D341Med (cell line): ENCODE data around the gene ATXN10.
A peak's percentile ranks its signal among the peaks of the same experiment; 100 is the strongest.
"Not testable (repeated sequence)": the region's sequence is repeated elsewhere in the genome, so short reads cannot be mapped to it uniquely, and the experiment has no call there.

Experiments used
- DNase-seq: peaks from one replicate; pipeline ENCODE4 v3.0.0; 2012; ENCODE audit warnings: low spot score

ATXN10 gene

DNA sequence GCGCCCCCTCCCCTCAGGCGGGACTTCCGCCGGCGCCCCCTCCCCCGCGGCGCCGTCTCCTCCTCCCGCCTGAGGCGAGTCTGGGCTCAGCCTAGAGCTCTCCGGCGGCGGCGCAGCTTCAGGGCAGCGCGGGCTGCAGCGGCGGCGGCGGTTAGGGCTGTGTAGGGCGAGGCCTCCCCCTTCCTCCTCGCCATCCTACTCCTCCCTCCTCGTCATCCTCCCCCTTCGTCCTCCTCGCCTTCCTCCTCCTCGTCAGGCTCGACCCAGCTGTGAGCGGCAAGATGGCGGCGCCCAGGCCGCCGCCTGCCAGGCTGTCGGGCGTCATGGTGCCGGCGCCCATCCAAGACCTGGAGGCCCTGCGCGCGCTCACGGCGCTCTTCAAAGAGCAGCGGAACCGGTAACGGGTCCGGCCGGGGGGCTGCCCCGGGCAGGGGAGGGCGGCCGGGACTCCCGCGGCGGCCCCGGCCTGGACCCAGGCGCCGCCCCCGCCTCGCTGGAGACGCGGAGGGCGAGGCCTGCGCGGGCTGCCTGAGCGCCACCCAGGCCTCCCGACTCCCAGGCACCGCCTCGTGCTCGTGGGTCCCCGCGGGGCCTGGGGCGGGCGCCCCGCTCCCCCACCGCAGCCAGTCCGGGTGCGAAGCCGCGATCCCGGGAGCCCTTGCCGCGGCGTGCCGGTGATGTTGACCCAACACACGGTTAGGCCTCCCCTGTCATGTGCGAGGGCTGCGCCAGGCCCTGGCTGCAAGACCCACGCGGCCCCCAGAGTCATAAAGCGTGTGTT, at the start of gene ATXN10:
Gene ATXN10, plus strand, starts transcription at position 52 of the 781 bp plus-strand sequence. Its CDS starts 230 bp downstream, at position 282.
- peak; percentile 94 for DNase-seq

DNA sequence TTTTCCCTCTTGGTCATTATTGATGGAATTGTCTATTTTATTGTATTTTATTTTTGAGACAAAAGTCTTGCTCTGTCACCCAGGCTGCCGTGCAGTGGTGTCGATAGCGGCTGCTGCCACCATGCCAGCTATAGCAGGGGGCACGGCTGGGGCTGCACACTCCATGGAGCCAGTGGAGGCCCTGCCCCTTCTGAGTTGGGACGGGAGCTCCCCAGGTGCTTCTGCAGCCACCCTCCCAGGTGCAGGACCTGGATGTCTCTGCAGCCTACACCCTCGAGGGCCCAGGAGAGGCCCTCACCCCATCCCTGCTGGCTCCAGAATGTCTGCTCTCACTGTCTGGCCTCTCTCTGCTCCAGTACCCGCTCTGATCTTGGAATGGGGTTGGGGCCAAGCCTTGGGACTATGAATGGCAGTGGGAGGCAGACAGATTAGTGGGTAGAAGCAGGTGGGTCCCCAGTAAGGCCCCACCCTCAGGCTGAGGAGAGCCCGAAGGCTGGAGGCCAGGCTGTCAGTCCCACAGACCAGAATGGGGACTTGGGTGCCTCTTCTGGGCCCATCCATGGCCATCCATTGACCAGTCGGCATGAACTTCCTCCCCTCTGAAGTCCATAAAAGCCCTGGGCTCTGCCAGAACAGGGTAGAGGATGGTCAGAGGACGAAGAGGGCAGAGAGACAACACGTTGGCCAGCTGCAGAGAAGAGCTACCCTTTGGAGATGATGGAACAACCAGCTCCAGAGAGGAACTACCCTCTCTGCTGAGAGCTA, 49.6 kb upstream of the ATXN10 start:
- no peak for DNase-seq

DNA sequence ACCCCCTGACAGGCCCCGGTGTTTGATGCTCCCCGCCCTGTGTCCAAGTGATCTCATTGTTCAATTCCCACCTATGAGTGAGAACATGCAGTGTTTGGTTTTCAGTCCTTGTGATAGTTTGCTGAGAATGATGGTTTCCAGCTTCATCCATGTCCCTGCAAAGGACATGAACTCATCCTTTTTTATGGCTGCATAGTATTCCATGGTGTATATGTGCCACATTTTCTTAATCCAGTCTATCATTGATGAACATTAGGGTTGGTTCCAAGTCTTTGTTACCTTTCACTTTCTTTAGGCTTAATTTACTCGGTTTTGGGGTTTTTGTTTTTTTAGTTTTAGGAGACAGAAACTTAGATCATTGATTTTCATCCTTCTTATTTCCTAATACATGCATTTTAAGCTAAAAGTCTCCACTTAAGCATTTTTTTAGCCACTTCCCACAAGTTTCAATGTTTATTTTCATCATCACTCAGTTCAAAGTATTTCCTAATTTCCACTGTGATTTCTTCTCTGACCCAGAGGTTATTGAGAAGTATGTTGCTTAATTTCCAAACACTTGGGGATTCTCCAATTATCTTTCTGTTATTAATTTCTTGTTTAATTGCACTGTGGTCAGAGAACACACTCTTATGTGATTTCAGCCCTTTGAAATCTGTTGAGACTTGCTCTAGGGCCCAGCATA, 48.0 kb upstream of the ATXN10 start:
- not testable (repeated sequence) for DNase-seq

- no peak for DNase-seq
These were observed 45.4 kb upstream of the ATXN10 start for GRCh38 chr22:45626198-45626651.

- no peak for DNase-seq
These were observed 44.0 kb upstream of the ATXN10 start for GRCh38 chr22:45627489-45628233.

- DNase-seq: no peak
These were observed 43.1 kb upstream of the ATXN10 start for GRCh38 chr22:45628515-45628914.

- no peak for DNase-seq
These were observed 42.1 kb upstream of the ATXN10 start for GRCh38 chr22:45629469-45630089.

- DNase-seq: no peak
These were observed 41.2 kb upstream of the ATXN10 start for GRCh38 chr22:45630436-45630835.

GRCh38 chr22:45631140-45631840, 40.3 kb upstream of the ATXN10 start:
- DNase-seq: no peak

DNA sequence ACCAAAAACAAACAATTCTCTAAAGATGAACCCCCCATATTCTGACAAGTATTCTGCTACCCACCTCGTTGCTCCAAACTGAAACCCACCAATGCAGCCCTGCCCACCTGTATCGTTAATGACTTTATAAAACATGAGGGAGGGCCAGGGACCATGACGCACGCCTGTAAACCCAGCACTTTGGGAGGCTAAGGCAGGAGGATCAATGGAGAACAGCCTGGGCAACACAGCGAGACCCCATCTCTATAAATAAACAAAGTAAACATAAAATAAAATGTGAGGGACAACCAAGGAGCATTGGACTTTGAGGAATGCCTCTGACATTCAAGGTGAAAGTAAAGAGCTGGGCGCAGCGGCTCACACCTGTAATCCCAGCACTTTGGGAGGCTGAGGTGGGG, 39.8 kb upstream of the ATXN10 start:
- no peak for DNase-seq

GRCh38 chr22:45632791-45633515, 38.7 kb upstream of the ATXN10 start:
- DNase-seq: no peak

GRCh38 chr22:45636683-45637082, 35.0 kb upstream of the ATXN10 start:
- no peak for DNase-seq

DNA sequence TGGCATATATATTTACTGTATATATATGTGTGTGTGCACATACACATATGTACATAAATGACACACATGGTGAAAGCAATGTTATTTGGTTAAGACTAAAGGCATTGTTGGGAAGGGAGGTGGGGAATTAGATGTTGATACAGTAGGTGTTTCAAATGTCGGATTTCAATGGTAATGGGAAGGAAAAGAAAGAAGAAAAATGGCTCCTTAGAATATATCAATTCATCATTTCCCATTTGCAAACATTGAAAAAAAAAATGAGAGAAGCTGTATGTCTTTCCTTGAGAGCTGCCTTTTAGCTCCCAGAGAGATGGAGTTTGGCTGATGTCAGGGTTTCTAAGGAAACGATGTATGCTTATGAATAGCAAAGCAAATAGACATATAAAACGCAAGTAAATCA, 33.4 kb upstream of the ATXN10 start:
- no peak for DNase-seq

DNA sequence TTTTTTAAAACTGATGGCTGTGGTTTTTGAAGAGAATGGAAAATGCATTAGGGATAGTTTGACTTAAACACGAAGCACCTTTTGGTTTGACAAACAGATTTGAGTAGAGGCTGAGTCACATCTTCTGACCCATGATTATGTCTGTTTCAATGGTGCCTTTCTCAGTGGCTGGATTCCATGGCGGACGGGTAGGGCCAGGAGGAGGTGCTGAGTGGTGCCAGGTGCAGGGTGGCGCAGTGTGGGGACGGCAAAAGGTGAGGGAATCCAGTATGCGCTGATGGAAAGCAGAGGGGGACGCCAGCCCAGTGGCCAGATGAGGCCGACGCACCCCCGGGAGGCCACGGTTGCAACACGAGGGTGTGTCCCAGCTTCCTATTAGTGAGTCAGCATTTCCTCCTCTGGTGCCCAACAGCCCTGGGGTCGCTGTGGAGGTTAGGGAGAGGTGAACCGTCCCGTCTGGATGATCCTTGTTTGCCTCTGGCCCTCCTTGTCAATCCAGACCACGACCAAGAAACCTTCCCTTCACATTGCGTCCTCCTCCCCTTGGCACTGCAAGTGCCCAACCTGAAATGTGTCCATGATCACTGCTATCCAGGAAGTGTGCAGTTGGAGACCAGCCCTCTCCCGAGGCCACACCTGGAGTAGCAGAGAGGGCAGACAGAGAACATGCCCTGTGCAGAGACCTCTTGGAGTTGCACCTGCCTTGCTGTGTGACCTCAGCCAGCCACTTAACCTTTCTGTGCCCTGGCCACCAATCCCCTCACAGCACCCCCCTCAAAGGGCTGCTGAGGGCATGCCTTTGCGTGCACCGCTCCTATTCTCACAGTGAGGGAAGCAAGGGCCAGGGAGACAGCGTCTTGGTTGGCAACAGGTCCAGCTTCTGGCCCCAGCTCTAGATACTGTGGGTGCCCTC, 32.5 kb upstream of the ATXN10 start:
- DNase-seq: no peak

- DNase-seq: no peak
These were observed 31.9 kb upstream of the ATXN10 start for GRCh38 chr22:45639747-45640102.

- no peak for DNase-seq
These were observed 31.2 kb upstream of the ATXN10 start for GRCh38 chr22:45640291-45640940.

DNA sequence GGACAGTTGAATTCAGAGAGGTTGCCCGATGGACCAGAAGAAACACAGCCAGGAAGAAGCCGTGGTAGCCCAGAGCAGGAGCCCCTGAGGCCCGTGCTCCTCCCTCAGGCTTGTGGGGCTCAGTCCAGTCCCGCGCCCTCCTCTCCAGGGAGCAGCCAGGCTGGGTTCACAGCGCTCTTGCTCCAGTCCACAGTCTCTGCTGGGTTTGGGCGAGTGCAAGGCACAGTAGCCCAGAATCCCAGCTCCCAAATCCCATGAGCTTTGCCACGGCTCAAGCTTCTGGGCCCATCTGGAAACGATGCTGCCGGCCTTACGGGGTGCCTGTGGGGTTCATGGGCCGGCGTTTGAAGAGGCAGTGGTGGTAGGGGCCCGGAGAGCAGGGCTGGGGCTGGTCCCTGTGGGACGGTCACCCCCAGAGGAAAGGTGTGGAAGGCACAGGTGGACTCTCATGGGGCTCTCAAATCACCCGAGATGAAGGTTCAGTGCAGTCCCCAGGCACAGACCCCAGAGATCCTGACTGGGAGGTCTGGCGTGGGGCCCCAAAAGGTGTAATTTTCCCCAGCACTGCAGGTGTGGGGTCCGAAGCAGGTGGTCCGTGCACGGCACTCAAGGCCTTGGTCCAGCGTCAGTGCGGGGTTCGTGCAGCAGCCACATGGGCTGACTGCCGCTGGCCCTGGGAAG, 30.6 kb upstream of the ATXN10 start:
- no peak for DNase-seq

- no peak for DNase-seq
These were observed 28.6 kb upstream of the ATXN10 start for GRCh38 chr22:45642986-45643385.
